Fibroblast of lung (primary cell): Measurements from ENCODE around the gene DSC1.

Experiments
- EZH2 ChIP-seq: IDR thresholded peaks from 2 replicates; pipeline ENCODE4 v1.5.1; 2012; ENCODE audit warnings: low read length, control low read depth, mild to moderate bottlenecking; ENCODE audit errors: missing control alignments
- TF ChIP-seq, protein P1 (sequence below), 2 donors: IDR thresholded peaks in 1 of 2; conservative IDR thresholded peaks in 1 of 2; 1 replicate in 1 of 2; 2 replicates in 1 of 2; pipeline ENCODE4 v1.5.1; 2011 to 2012; ENCODE audit warnings: low read length in 2 of 2, control low read depth in 1 of 2, inconsistent platforms in 1 of 2, low read depth in 1 of 2, mild to moderate bottlenecking in 1 of 2

DNA sequence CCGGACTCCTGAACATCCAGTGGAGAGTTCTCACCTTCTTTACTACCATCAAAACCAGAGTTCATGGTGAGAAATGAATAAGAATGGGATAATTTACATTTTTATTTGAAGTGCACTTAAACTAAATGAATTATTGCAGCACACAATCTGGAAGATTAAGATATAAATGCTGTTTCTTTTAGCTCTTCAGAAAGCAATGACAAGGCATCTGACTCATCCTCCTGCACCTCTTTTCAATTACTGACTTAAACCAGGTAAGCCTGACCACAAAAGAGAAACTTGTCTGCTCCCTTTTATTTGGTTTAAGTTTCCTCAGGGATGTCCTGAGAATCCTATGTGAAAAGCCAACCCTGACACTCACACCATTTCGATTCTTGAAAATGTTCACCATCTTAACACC is 59.7 kb downstream of the DSC1 start:
- TF ChIP-seq, protein P1, sequence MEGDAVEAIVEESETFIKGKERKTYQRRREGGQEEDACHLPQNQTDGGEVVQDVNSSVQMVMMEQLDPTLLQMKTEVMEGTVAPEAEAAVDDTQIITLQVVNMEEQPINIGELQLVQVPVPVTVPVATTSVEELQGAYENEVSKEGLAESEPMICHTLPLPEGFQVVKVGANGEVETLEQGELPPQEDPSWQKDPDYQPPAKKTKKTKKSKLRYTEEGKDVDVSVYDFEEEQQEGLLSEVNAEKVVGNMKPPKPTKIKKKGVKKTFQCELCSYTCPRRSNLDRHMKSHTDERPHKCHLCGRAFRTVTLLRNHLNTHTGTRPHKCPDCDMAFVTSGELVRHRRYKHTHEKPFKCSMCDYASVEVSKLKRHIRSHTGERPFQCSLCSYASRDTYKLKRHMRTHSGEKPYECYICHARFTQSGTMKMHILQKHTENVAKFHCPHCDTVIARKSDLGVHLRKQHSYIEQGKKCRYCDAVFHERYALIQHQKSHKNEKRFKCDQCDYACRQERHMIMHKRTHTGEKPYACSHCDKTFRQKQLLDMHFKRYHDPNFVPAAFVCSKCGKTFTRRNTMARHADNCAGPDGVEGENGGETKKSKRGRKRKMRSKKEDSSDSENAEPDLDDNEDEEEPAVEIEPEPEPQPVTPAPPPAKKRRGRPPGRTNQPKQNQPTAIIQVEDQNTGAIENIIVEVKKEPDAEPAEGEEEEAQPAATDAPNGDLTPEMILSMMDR (conservative IDR thresholded peaks at IDR 0.05 in 1 of 2, IDR thresholded peaks at IDR 0.05 in 1 of 2; ENCODE audit: low read depth in 1 of 2, low read length in 2 of 2), result no peak
- no peak for TF ChIP-seq EZH2
